GM12875 (cell line): Measurements from ENCODE around the gene LTBP3.

Experiments
- H3K4me3 ChIP-seq: one replicate; pipeline ENCODE4 v1.5.1; 2011; ENCODE audit warnings: low read depth, low read length, control low read depth
- CTCF ChIP-seq: IDR thresholded peaks from 2 replicates; pipeline ENCODE4 v1.5.1; 2011; ENCODE audit warnings: low read depth, mild to moderate bottlenecking, control low read depth, inconsistent platforms, low read length, moderate library complexity, borderline replicate concordance; ENCODE audit not compliant: insufficient read depth

The LTBP3 gene

DNA sequence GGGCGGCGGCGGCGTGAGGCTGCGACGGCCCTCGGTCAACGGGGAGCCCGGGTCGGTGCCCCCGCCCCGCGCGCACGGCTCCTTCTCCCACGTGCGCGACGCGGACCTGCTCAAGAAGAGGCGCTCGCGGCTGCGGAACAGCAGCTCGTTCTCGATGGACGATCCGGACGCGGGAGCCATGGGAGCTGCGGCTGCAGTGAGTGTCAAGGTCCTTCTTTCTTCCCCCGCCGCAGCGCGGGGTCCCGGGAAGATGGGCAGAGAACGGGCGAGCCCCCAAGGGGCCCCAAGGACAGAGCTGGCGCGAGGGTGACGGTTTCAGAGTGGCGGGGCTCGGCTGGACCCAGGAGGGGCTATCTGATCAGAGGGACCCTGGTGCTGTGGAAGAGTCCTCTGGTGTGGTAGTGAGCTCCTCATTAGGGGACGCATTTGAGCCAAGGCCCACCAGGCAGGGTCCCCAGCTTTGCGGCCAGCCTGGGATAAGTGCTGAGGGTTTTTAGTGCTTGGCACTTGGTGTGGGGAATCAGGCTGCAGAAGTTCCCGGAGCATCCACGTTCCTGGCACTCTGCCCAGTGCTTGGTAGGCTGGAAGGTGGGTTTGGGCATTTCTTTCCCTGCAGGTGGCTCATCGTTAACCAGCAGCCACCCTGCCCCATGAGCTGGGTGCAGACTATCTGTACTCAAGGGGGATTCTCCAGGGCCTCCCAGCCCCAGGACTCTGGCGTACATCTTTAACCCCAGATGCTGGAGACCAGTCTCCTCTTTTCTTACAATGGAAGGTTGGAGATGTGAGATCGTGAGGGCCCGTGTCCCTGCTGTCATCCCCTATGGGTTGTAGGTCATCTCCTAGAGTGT, 27.5 kb upstream of the LTBP3 start:
- TF ChIP-seq CTCF, result no peak
- no peak overlapping the region for H3K4me3 ChIP-seq

- no peak for TF ChIP-seq CTCF
- H3K4me3 ChIP-seq, result no peak overlapping the region
Measured at GRCh38 chr11:65584723-65585171, 26.6 kb upstream of the LTBP3 start.

- no peak for TF ChIP-seq CTCF
Measured at GRCh38 chr11:65584106-65584505, 25.9 kb upstream of the LTBP3 start.

DNA sequence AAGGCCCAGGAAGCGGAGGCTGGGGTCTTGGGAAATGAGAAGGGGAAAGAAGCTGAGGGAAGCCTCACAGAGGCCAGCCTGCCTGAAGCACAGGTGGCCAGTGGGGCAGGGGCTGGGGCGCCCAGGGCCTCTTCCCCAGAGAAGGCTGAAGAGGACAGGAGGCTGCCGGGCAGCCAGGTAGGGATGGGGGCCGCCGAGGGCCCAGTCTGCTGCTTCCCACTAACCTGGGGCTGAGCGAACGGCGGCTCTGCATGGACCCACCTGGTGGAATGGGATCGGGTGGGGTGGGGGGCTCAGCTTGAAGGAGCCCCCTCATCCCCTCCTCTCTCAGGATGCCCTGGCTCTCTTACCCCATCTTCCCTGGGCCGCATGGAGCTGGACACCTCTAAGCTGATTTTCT, 25.4 kb upstream of the LTBP3 start:
- no peak for TF ChIP-seq CTCF
- no peak overlapping the region for H3K4me3 ChIP-seq

More at GRCh38 chr11:65584106-65584505, 25.9 kb upstream of the LTBP3 start:
- no peak overlapping the region for H3K4me3 ChIP-seq

- no peak for TF ChIP-seq CTCF
- H3K4me3 ChIP-seq, result no peak overlapping the region
Measured at GRCh38 chr11:65581928-65582327, 23.8 kb upstream of the LTBP3 start.

GRCh38 chr11:65580756-65581155, 22.6 kb upstream of the LTBP3 start:
- TF ChIP-seq CTCF, result no peak
- H3K4me3 ChIP-seq, result no peak overlapping the region
